ENCODE measurements around the gene RTKN.
"Not testable (repeated sequence)": the region's sequence is repeated elsewhere in the genome, so short reads cannot be mapped to it uniquely, and the experiment has no call there.

Gene RTKN

GRCh38 chr2:74441690-74442482, at the start of gene RTKN:
RTKN (minus strand) TSS chr2:74441937; CDS start chr2:74441816, 121 bp downstream.
- no peak for TF ChIP-seq CTCF (conservative IDR thresholded peaks at IDR 0.05; ENCODE audit: control insufficient read depth, insufficient read depth, low read depth, low read length)
- H3K4me3 ChIP-seq (ENCODE audit: control insufficient read depth, low read depth, low read length): peak within 1 kb of the TSS; percentile 57
- no peak for DNase-seq (ENCODE audit: low read depth)

GRCh38 chr2:74489906-74490305, 48.2 kb upstream of the RTKN start:
- H3K4me3 ChIP-seq (ENCODE audit: control insufficient read depth, low read depth, low read length): no peak overlapping the region
- no peak for DNase-seq (ENCODE audit: low read depth)
- no peak for TF ChIP-seq CTCF (conservative IDR thresholded peaks at IDR 0.05; ENCODE audit: control insufficient read depth, insufficient read depth, low read depth, low read length)

- DNase-seq (ENCODE audit: low read depth): no peak
- no peak overlapping the region for H3K4me3 ChIP-seq (ENCODE audit: control insufficient read depth, low read depth, low read length)
- TF ChIP-seq CTCF (conservative IDR thresholded peaks at IDR 0.05; ENCODE audit: control insufficient read depth, insufficient read depth, low read depth, low read length): no peak
These were observed 47.1 kb upstream of the RTKN start for GRCh38 chr2:74488643-74489481.

GRCh38 chr2:74486141-74486540, 44.4 kb upstream of the RTKN start:
- no peak for TF ChIP-seq CTCF (conservative IDR thresholded peaks at IDR 0.05; ENCODE audit: control insufficient read depth, insufficient read depth, low read depth, low read length)
- DNase-seq (ENCODE audit: low read depth): no peak
- no peak overlapping the region for H3K4me3 ChIP-seq (ENCODE audit: control insufficient read depth, low read depth, low read length)

GRCh38 chr2:74483675-74484164, 42.0 kb upstream of the RTKN start:
- peak overlapping the region; percentile 100 for H3K4me3 ChIP-seq (ENCODE audit: control insufficient read depth, low read depth, low read length)

GRCh38 chr2:74482801-74483674, 41.3 kb upstream of the RTKN start, which contains the start of the genes CCDC142 and TTC31:
CCDC142 (minus strand) TSS chr2:74482998; CDS start chr2:74482837, 161 bp downstream.
TTC31 (plus strand) TSS chr2:74483081; CDS start chr2:74483096, 15 bp downstream.
- peak; percentile 93 for DNase-seq (ENCODE audit: low read depth)
- TF ChIP-seq CTCF (conservative IDR thresholded peaks at IDR 0.05; ENCODE audit: control insufficient read depth, insufficient read depth, low read depth, low read length): peak; percentile 88
- peak within 1 kb of the TSS; percentile 100 for H3K4me3 ChIP-seq (ENCODE audit: control insufficient read depth, low read depth, low read length)

More at GRCh38 chr2:74483675-74484164, 42.0 kb upstream of the RTKN start:
- not testable (repeated sequence) for DNase-seq (ENCODE audit: low read depth)
